Tongue (tissue), 2 donors: ENCODE results near the gene ZNF507. TPM values are rescaled to one million over a fixed set of nuclear protein-coding genes. Genes with fewer than 3 reads are reported as not detected.
A peak's percentile ranks its signal among the peaks of the same experiment; 100 is the strongest.
"Not testable (repeated sequence)": the region's sequence is repeated elsewhere in the genome, so short reads cannot be mapped to it uniquely, and the experiment has no call there.

Experiments
- DNase-seq: peaks from one replicate; pipeline ENCODE4 v3.0.0-alpha.2; 2015
- total RNA-seq: library from RNA; depleted of rRNA; stranded (reverse); fragments of >200 nt; gene quantifications from one replicate; pipeline ENCODE4 v1.2.3, GENCODE V29; 2014

ZNF507 gene
- total RNA-seq, 1 donor from 2014 or later, result 29.4 TPM

DNA sequence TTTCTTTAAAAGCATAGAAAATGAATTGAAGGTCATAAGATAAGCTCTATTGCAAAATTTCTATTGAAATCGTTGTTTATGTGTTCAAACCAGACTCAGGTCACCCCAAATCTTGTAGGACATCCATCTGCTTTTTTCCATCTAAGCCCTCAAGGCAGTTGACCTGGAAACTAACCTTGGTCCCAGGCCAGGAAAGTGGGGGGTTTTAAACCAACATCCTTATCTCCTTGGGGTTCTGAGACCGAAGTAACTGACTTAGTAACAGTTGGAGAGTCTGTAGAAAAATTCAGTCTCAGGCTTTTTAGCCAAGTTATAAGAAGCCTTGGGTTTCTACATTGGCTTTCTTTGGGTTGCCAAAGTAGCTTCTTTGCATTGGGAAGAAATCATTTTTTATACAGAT is 23.4 kb downstream of the ZNF507 start:
- DNase-seq, result no peak

DNA sequence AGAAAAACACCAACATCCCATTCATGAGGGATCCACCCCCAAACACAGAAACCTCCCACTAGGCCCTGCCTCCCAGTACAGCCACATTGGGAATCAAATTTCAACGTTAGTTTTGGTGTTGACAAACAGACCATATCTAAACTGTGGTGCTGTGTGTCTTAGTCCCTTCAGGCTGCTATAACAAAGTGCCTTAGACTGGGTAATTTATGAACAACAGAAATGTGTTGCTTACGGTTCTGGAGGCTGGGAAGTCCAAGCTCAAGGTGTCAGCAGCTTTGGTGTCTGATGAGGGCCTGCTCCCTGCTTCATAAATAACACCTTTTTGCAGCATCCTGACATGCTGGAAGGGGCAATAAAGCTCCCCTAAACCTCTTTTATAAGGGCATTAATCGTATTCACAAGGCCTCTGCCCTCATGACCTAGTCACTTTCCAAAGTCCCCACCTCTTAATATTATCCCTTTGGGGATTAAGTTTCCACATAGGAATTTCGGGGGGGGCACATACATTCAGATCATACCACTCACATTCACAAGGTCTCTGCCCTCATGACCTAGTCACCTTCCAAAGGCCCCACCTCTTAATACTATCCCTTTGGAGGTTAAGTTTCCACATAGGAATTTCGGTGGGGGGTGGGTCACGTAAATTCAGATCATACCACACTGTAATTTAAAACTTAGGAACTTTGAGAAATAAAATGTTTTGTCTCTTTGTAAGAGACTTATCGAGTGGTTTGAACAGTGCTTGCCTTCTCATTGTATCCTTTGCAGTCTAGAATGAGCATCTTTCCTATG is 27.5 kb downstream of the ZNF507 start:
- DNase-seq, result no peak

DNA sequence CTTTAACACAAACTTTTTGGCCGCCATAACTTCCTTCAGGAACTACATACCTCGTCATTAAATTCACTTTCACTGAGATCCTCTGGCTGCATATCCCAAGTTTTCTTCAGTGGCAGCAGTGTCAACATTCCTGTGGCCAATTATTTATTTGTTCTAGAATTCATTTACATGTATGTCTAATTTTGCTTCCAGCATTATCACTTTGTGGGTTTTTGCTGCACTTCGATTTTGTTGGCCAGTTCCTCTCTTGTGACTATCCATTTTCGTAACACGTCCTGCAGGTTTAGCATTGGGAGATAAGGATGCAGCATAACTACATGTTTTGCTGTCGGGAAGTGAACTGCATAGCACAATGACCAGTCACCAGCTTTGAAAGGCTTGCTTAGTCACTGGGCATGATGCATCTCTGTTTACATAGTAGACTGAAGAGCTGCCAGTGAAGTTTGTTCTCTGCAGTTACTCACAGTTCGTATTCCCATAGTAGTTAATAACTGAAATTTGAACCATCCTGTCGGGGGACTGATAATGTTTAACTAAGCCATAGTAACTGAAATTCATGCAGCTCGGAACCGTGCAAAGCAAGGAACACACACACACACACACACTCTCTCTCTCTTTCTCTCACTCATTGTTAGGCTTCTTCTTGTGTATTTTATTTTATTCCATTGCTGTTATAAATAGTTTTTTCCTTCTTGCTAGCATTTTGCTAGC is 28.3 kb downstream of the ZNF507 start:
- peak; percentile 25 for DNase-seq

DNA sequence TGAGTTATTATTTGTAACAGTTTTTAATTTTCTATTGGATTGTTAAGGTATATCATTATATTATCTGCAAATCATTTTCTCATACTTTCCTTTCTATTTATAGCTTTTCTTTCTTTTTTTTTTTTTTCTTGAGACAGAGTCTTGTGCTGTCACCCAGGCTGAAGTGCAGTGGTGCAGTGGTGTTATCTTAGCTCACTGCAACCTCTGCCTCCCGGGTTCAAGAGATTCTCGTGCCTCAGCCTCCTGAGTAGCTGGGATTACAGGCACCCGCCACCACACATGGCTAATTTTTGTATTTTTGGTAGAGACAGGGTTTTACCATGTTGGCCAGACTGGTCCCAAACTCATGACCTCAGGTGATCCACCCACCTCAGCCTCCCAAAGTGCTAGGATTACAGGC is 29.0 kb downstream of the ZNF507 start:
- DNase-seq, result not testable (repeated sequence)

DNA sequence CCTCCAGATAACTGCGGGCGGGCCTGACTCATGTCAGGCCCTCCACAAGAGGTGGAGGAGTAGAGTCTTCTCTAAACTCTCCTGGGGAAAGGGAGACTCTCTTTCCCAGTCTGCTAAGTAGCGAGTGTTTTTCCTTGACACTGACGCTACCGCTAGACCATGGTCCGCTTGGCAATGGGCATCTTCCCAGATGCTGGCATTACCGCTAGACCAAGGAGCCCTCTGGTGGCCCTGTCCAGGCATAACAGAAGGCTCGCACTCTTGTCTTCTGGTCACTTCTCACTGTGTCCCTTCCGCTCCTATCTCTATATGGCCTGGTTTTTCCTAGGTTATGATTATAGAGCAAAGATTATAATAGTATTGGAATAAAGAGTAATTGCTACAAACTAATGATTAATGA is 31.7 kb downstream of the ZNF507 start:
- not testable (repeated sequence) for DNase-seq

DNA sequence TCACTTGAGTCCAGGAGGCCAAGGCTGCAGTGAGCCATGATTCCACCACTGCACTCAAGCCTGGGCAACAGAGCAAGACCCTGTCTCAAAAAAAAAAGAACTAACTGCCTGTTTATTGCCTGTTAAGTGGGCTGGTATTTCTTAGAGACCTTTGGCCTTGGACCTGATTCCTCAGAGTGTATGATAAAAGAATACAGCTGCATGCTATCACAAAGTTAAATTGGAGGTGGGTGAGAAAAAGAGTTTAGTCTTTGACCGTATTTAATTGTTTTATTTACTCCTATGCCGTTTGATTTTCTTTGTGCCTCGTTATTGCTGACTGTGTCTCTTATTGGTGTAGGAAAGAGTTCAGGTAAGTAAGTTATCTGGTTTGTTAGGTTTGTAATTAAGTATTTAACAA is 34.9 kb downstream of the ZNF507 start:
- no peak for DNase-seq

DNA sequence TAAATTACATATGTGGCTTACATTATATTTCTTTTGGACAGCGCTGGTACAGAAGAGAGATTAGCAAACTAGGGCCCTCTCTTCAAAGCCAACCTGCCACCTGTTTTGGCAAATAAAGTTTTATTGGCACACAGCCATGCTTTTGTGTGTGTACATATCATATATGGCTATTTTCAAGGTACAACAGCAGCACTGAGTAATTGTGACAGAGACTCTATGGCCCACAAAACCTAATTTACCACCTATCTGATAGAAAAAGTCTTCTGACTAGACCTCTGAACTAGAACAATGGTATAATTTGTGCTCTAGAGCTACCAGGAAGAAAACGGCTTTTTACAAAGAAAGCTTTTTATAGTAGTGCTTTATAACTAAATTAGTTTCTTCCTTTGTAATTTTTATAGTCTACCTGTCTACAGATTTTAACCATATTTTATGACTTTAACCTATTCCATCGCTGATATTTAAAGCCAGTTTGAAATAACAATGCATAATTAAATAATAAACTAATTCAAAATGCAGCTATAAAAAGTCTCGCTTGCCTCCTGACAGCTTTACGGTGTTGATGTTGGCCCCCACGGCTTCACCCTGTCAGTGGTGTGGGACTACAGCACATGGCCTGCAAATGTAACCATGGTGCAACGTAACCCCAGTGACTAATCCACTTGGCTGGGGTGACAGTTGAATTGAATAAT is 42.4 kb downstream of the ZNF507 start:
- no peak for DNase-seq

DNA sequence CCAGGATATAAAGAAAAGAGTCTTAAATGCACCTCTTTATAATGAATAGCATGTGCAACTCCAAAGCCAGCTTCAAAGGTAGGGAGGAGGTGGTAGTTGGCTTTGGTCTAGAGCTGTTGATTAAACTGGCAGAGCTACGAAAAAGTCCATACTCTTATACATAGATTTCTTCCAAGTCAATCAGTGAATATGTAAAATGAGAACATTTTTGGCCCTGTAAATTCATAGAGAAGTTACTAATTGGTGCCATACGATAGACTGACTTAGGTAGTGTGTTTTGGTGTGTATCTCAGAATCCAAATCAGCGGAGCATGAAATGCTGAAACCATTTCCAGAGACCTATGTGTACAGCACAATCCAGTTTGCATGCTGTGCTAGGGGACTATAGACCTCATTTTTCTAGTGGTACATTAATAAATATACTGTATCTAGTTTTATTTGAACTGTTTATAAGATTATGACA is 43.0 kb downstream of the ZNF507 start:
- DNase-seq, result peak; percentile 23

DNA sequence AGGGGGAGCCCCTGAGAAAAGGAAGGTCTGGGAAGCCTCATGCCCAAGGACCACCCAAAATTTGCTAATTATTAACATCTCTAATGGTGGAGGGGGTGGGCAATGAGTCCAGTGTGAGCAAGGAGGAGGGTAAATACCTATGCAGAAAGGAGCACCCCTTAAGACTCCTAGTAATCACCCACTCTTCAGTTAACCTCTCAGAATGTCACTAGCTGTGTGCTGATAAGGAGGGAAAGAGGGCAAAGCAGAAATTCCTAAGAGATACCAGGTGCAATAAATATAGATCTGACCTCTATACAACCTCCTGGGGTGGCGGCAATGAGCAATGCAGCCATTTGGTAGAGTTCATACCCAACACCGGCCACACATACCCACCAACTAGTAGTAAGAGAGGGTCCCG is 47.5 kb downstream of the ZNF507 start:
- DNase-seq, result no peak

DNA sequence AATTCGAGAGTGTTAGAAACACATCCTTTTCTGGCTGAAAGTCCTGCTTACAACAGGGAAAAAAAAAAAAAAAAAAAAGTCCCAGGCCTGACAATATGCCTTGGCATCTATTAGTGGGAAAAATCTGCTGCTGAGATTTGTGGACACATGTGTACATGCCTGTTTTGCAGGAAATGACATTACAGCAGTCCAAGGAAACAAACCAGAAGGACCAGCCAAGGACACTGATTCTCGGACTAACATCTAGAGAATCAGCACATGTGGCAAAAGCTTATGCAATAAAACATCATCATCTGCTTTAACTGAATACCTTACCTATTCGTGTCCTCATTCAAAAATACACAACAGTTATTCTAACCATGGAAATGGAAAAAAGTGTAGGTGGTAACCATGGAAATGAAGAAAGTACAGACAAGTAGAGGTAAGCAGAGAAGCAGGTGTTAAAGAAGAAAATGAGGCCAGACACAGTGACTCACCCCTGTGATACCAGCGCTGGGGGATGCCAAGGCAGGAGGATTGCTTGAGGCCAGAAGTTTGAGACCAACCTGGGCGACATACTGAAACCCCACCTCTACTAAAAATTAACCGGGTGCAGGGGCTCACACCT is 50.7 kb downstream of the ZNF507 start:
- DNase-seq, result no peak

DNA sequence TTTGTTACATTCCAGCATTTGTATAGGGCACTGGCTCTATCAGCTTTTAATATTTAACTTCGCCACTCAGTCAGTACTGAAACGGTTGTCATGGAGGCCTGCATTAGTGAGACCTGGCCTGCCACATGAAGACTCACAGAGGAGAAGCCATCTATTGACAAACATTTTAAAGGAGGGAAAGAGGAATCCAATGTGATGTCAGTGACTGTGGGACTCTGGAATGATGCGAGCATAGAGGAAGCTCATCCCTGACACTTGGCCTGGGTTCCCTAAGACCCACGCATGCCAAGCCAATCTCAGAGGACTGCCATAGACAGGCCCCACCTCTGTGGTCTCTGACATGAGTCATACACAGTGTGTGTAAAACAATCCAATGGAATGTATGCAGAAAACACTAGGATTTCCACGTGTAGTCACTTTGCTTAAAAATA is 52.3 kb downstream of the ZNF507 start:
- DNase-seq, result no peak

DNA sequence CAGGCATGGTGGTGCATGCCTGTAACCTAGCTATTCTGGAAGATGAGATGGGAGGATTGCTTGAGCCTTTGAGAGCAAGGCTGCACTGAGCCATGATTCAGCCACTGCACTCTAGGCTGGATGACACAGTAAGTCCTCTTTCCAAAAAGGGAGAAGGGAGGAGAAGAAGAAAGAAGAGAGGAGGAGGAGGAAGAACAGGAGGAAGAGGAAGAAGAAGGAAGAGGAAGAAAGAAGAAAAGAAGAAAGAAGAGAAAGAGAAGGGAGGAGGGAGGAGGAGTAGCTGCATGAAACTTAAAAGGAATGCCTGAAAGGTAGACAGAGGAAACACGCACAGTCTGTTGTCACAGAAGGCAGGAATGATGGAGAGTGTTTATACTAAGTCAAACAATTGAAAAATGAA is 56.6 kb downstream of the ZNF507 start:
- no peak for DNase-seq

DNA sequence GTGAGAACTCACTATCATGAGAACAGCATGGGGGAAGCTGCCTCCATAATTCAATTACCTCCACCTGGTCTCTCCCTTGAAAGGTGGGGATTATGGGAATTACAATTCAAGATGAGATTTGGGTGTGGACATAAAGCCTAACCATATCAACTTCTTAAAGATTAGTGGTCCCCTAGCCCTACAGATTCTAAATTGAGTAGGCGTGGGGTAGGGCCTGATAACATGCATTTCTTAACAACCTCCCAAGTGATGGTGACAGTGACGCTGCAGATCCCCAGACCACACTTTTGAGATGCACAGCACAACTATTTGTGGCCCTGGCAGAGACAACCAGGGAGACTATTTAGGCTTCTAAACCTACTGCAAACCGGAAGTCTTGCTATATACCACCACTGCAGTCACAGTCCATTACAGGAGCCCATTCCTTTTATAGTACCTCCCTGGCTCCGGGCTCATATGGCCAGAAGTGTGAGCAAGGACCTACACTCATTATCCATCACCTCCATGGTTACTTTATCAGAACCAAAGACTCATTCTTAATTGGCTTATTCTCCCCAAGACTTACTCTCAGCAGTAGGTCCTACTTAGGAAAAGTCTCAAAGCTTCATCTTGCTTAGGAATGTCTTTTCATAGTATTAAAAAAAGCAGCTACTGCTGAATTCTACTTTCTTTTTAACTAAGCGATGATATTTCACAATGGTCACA is 58.0 kb downstream of the ZNF507 start:
- no peak for DNase-seq

DNA sequence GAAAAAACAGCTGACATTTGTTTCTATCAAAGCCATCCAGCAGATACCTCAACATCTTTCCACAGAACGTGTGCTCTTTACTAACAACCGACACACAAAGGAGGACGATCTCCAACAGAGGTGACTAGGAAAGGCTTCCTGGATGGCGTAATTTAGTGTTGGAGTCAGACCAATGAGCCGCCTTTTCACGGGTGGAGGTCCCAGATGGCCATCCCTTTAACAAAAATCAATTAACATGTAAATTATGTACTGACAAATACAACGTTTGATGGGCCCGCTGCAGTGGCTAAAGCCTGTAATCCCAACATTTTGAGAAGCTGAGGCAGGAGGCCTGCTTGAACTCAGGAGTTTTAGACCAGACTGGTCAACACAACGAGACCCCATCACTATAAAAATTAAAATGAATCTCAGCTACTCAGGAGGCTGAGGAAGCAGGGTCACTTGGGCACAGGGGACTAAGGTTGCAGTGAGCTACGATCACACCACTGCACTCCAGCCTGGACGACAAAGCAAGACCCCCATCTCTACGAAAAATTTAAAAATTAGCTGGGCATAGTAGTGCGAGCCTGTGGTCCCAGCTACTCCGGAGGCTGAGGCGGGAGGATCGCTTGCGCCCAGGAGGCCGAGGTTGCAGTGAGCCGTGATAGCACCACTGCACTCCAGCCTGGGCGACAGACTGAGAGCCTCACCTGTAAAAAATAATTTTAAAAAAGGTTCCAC is 59.0 kb downstream of the ZNF507 start:
- no peak for DNase-seq

DNA sequence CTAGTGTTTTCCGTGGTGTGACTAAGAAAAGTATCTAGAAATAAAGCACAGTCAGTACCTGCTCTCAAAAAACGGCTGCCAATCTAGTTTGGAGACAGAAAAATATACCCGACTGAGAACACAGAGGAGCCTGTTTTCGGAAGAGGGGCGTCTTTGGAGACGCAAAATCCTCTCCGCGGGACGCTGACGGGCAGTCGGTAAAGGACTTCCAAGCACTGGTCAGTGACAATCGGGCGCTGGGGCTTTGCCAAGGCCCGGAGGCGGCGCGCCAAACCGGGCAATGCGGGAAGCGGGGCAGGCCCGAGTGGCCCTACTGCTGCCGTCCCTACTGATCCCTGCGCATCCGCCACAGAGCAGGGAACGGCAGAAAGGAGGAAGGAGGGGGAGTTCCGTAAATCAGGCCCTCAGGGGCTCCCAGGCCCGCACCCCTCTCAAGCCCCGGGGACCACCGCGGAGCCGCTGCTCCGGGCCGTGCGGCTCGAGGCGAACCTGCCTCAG is 59.6 kb downstream of the ZNF507 start:
- DNase-seq, result peak; percentile 55

DNA sequence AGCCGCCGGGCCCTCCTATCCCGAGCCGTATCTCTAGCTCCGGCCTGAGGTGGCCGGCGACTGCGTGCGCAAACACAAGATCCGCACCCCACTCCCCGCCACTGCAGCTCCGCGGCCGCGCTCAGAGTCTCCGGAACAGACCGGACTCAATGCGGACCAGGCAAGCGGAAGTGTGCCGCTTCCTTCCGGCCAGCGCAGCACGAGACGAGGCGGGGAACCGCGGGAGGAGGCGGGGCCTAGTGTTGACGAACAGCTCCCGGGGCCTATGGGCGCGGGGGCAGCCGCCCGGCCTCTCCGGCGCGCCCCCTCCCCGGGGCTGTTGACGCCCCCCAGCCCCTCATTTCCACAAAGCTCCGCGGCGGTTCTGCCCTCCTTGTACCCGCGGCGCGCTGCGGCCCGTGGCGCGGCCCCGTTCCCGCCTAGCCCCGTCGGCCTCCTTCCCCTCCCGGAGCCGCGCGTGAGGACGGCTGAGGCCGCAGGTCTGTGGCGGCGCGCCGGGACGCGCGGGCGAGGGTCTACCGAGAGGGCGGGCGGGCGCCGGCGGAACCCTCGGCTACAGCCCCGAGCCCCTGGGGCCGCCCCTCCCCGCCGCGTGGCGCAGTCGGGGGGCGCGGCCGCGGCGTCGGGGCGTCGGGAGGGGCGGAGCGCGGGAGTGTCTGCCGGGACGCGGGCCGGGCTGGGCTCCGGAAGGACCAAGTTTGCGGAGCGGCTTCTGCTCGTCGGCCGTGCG is 60.2 kb downstream of the ZNF507 start, which contains the start of gene DPY19L3:
Gene DPY19L3, plus strand, starts transcription at position 340 of the 730 bp plus-strand sequence. CDS start 2,484 bp downstream, outside the sequence.
- DNase-seq, result peak; percentile 98

DNA sequence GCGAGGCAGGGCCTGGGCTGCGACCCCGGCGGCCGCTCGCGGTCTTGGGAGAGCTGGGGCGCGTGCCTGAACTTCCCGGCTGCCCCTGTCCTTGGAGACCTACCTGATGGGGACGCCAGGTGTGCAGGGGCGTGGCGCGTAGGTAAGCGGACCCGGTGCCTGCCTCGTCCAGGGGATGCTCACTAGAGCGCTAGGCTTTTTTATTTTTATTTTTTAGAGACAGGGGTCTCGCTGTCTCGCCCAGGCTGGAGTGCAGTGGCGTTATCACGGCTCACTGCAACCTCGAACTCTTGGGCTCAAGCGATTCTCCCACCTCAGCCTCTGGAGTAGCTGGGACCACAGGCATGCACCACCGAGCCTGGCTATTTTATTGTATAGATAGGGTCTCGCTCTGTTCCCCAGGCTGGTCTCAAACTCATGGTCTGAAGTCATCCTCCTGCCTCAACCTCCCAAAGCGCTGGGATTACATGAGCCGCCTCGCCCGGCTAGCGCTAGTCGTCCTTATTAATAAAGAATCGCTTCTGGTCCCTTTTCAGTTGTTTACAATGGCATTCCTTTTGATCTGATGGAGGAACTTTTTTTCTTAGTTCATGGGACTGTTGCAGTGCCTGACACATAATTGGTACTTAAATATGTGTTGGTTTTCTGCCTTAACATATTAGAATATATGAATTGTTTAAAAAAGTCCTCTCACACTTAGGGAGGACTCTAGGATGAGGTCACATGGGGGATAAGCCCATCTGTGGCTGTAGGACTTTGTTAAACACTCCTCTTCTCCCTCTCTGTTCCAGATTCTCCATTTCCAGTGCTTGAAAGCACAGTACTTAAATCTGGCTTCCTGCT is 61.0 kb downstream of the ZNF507 start:
- DNase-seq, result peak; percentile 9

DNA sequence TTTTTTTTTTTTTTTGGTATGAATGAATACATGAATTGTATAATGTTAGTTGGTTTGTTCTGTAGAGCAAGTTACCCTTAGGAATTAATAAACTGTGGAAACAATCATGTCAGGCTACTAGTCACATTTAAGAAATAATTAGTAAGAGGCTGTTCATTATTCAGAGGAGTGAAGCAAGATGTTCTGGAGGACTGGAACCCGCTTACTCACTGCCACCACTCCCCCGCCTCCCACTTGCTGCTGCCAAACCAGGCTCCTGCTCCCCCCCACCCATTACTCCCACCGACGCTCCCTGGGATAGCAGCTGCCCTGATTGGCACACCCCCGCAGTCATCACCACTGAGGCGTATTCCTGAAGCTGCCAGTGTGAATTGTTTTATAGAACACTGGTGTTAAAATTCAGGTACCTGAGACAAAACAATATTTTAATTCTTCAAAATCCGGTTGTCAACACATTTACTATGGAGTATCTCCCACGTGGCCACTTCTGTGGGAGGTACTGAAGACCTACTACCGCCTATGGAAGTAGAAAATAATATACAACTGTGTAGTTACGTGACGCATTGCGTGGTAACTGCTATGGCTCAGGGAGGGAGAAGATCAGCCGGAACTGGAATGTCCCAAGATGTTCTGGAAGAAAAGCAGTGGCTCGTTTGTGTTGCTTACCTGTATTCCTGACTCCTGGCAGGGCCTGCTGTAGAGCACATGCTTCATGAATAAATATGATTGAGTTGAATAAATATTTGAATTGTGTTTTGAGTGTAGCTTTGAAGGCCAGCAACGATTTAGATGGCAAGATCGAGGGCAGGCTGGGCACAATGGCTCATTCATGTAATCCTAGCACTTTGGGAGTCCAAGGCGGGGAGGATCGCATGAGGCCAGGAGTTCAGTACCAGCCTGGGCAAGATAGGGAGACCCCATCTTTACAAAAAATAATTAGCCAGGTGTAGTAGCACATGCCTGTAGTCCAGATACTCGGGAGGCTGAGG is 61.9 kb downstream of the ZNF507 start:
- peak; percentile 37 for DNase-seq
